ENCODE measurements around the gene OR2T12.
"Not testable (repeated sequence)": the region's sequence is repeated elsewhere in the genome, so short reads cannot be mapped to it uniquely, and the experiment has no call there.

OR2T12 gene

GRCh38 chr1:248303324-248303723, at the start of gene OR2T12:
TSS of gene OR2T12 (minus strand) at chr1:248303424. CDS start at chr1:248295578, 7,846 bp downstream.
- no peak for DNase-seq

- no peak for DNase-seq
Observed at GRCh38 chr1:248348475-248348874, 45.3 kb upstream of the OR2T12 start, which contains the start of gene OR14C36. TSS of gene OR14C36 (plus strand) at chr1:248348775. CDS start at chr1:248348775, 0 bp downstream.

GRCh38 chr1:248343451-248343850, 40.2 kb upstream of the OR2T12 start:
- DNase-seq: no peak

- DNase-seq: no peak
Observed at GRCh38 chr1:248324468-248324867, 21.2 kb upstream of the OR2T12 start, which contains the start of gene OR2M7. TSS of gene OR2M7 (minus strand) at chr1:248324568. CDS start at chr1:248324568, 0 bp downstream.

GRCh38 chr1:248316796-248317195, 13.6 kb upstream of the OR2T12 start:
- DNase-seq: no peak

- DNase-seq: not testable (repeated sequence)
Observed at GRCh38 chr1:248306740-248307139, 3.5 kb upstream of the OR2T12 start.

- DNase-seq: no peak
Observed at GRCh38 chr1:248306103-248306502, 2.9 kb upstream of the OR2T12 start.

GRCh38 chr1:248305672-248306071, 2.4 kb upstream of the OR2T12 start:
- DNase-seq: not testable (repeated sequence)

GRCh38 chr1:248288391-248288790, 14.8 kb downstream of the OR2T12 start:
- DNase-seq: no peak

- no peak for DNase-seq
Observed at GRCh38 chr1:248277876-248278275, 25.3 kb downstream of the OR2T12 start, which contains the start of gene OR2T33. TSS of gene OR2T33 (minus strand) at chr1:248277976. CDS start at chr1:248273814, 4,162 bp downstream.

- not testable (repeated sequence) for DNase-seq
Observed at GRCh38 chr1:248273225-248273624, 30.0 kb downstream of the OR2T12 start.

GRCh38 chr1:248268178-248268577, 35.0 kb downstream of the OR2T12 start:
- DNase-seq: no peak

GRCh38 chr1:248259309-248259708, 43.9 kb downstream of the OR2T12 start:
- DNase-seq: not testable (repeated sequence)

GRCh38 chr1:248243204-248243603, 60.0 kb downstream of the OR2T12 start:
- no peak for DNase-seq

Measured in femur (tissue), 1 donor.